Left ventricle myocardium inferior (tissue), 1 donor: ENCODE measurements around the gene CAMK4. TPM values are rescaled to one million over a fixed set of nuclear protein-coding genes. Genes with fewer than 3 reads are reported as not detected.
"Not testable (repeated sequence)": the region's sequence is repeated elsewhere in the genome, so short reads cannot be mapped to it uniquely, and the experiment has no call there.

Experiments used
- DNase-seq: peaks from one replicate; pipeline ENCODE4 v3.0.0-alpha.2; 2020
- H3K27ac ChIP-seq: fragments of 200-600 bp; replicated peaks from 2 replicates; pipeline ENCODE4 v1.8.0; 2021
- H3K27me3 ChIP-seq: fragments of 200-600 bp; 2 replicates; pipeline ENCODE4 v1.8.0; 2021; ENCODE audit warnings: low read depth
- H3K36me3 ChIP-seq: fragments of 200-600 bp; 2 replicates; pipeline ENCODE4 v1.8.0; 2021
- H3K4me1 ChIP-seq: fragments of 200-600 bp; 2 replicates; pipeline ENCODE4 v1.8.0; 2021
- H3K4me3 ChIP-seq: fragments of 200-600 bp; 2 replicates; pipeline ENCODE4 v1.8.0; 2021; ENCODE audit warnings: mild to moderate bottlenecking, moderate library complexity
- H3K9me3 ChIP-seq: fragments of 200-600 bp; replicated peaks from 2 replicates; pipeline ENCODE4 v1.8.0; 2021
- CTCF ChIP-seq: fragments of 200-600 bp; IDR thresholded peaks from 2 replicates; pipeline ENCODE4 v1.8.0; 2021; ENCODE audit warnings: antibody characterized with exemption, mild to moderate bottlenecking, borderline replicate concordance
- intact Hi-C: fragments of 100-400 bp; cut with micrococcal nuclease; formaldehyde crosslinking; loops from one replicate; pipeline ENCODE4 v1.11.0; 2022
- total RNA-seq: library from RNA; stranded (reverse); fragmentation: NEBNext Ultra II Directional; extraction: Animal tissue kit (Norgen Biotek cat#: 25700); gene quantifications from one replicate; pipeline ENCODE4 v1.2.1, GENCODE V29; 2021
- donor health status: DM: no; HTN: yes; CAD: no; lungs with severe emphysema.

CAMK4 gene
- total RNA-seq, 1 donor from 2014 or later: 0.36 TPM

GRCh38 chr5:111255169-111255568 lies 31.0 kb downstream of the CAMK4 start:
- no peak overlapping the region for H3K4me3 ChIP-seq
- no peaks in the 10 kb centered on the region for H3K36me3 ChIP-seq
- intact Hi-C loops: no loop called here
- H3K4me1 ChIP-seq: no peaks in the 10 kb centered on the region
- no peak for TF ChIP-seq CTCF
- H3K27ac ChIP-seq: no peak overlapping the region
- H3K27me3 ChIP-seq: no peaks in the 10 kb centered on the region
- H3K9me3 ChIP-seq: peaks cover 14% of the 10 kb centered on the region
- no peak for DNase-seq

- H3K4me3 ChIP-seq: no peak overlapping the region
- H3K9me3 ChIP-seq: peaks cover 14% of the 10 kb centered on the region
- no peak overlapping the region for H3K27ac ChIP-seq
- H3K27me3 ChIP-seq: no peaks in the 10 kb centered on the region
- intact Hi-C loops: no loop called here
- no peaks in the 10 kb centered on the region for H3K36me3 ChIP-seq
- TF ChIP-seq CTCF: no peak
- H3K4me1 ChIP-seq: no peaks in the 10 kb centered on the region
- DNase-seq: no peak
Measured at GRCh38 chr5:111256128-111256527, 31.9 kb downstream of the CAMK4 start.

DNA sequence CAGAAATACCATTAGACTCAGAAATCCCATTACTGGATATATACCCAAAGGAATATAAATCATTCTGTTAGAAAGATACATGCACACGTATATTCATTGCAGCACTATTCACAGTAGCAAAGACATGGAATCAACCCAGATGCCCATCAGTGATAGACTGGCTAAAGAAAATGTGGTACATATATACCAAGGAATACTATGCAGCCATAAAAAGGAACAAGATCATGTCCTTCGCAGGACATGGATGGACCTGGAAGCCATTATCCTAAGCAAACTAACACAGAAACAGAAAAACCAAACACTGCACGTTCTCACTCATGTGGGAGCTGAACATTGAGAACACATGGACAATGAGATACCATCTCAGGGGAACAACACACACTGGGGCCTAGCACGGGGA lies 33.4 kb downstream of the CAMK4 start:
- H3K27me3 ChIP-seq, intact Hi-C loops, H3K27ac ChIP-seq, H3K4me1 ChIP-seq, DNase-seq, H3K36me3 ChIP-seq, H3K4me3 ChIP-seq: not testable (repeated sequence)
- peaks cover 14% of the 10 kb centered on the region for H3K9me3 ChIP-seq

DNA sequence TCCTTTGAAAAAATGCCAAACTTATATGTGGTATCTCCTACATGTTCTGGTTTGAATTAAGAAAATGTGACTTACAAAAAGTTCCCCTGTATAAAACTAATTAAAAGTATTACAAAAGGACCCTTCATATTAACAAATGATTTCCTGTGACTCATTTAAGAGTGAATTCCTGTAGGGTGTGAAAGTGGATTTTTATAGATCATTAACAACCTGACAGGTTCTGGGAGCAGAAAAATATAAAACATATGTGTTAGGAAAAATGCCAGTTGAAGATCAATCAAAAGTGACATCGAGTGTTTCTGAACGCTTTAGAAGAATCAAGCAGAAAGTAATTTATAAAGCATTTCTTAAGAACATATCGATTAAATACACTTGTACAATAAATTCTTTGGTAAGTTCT lies 35.5 kb downstream of the CAMK4 start:
- H3K9me3 ChIP-seq: peaks cover 14% of the 10 kb centered on the region
- no peak overlapping the region for H3K27ac ChIP-seq
- DNase-seq: no peak
- no peaks in the 10 kb centered on the region for H3K4me1 ChIP-seq
- H3K36me3 ChIP-seq: no peaks in the 10 kb centered on the region
- intact Hi-C loops: no loop called here
- TF ChIP-seq CTCF: no peak
- no peaks in the 10 kb centered on the region for H3K27me3 ChIP-seq
- H3K4me3 ChIP-seq: no peak overlapping the region

DNA sequence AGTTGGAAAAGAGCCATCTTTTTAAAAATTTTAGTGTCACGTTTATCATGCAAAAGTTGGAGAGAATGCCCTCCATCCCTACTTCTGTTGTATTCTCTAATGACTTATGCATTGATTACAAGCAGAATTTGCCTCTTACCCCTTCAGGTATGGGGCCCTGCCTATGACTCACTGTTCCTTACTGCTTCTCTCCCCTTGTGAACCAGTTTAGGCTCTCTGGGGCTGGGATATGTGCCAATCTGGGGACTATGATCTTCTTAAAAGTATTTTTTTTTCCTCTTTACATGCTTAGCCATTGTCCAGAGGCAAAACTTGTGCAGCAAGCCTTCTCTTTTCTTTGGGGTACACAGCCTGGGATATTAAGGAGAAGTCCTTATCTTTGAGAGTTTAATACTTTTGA lies 37.4 kb downstream of the CAMK4 start:
- Histone ChIP-seq H3K9me3 (peaks cover 14% of the 10 kb centered on the region), H3K36me3 (no peaks in the 10 kb centered on the region), H3K27me3 (no peaks in the 10 kb centered on the region), H3K4me3 (no peak overlapping the region), H3K27ac (no peak overlapping the region), H3K4me1 (no peaks in the 10 kb centered on the region)
- no peak for DNase-seq
- intact Hi-C loops: no loop called here
- TF ChIP-seq CTCF: no peak

DNA sequence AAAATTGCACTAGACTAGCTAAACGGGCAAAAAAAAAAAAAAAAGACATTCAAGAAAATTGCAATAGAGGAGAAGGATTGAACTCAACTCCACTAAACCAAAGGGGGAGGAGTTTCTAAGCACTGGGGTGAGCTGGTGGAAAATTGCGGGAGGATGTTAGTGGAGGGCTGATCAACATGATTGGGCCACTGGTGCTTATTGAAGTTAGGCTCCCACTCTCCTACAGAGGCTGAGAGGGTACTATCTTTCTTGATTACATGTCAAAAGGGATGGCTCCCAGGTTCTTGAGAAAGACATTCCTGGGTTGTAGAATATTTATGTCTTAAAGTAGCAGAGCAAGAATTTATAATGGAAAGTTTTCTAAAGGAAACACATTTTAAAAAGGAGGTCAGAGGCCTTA lies 38.0 kb downstream of the CAMK4 start:
- TF ChIP-seq CTCF: no peak
- no peaks in the 10 kb centered on the region for H3K36me3 ChIP-seq
- intact Hi-C loops: no loop called here
- H3K4me3 ChIP-seq: no peak overlapping the region
- H3K27ac ChIP-seq: no peak overlapping the region
- peaks cover 9% of the 10 kb centered on the region for H3K9me3 ChIP-seq
- DNase-seq: no peak
- H3K27me3 ChIP-seq: no peaks in the 10 kb centered on the region
- no peaks in the 10 kb centered on the region for H3K4me1 ChIP-seq
